ENCODE measurements around the gene MCRIP1. TPM values are rescaled to one million over a fixed set of nuclear protein-coding genes. Genes with fewer than 3 reads are reported as not detected.

Gene MCRIP1
- total and polyA plus RNA-seq, 2 of the 13 experiments (the other 11 are each of a cell fraction or from before 2014, with no cell fraction given) = 79.7 to 84.9 TPM

DNA sequence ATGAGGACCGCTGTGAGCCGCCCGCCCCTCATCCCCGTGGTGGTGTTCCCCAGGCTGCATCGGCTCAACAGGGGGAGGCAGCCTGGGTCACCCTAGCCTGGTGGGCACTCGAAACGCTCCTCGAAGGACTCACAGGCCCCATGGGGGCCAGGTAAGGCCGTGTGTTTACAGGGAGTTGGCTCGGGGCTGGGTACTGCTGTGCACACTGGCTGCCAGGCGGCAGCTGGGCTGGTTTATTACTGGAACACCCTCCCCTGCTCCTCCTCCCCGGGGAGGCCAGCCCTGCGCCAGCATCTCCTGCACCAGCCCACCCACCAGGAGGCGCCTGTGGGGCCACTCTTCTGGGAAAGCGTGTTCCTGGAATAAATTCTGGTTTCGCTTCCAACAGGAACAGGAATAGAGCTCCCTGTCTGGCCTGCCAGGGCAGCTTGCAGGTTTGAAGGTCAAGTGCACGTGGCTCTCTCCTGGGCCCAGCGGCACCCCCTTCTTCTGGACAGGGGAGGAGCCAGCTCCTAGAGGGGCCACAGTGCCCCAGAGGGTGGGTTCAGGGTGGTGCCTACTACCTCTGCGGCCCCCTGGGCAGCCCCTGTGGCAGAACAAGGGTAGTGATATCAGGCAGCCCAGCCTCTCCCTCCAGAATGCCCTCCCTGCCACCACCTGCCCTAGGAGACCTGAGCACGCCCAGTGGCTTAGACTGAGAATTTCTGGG lies 11.3 kb downstream of the MCRIP1 start (continued):
- peak; percentile 60 for TF ChIP-seq ARID5B (CRISPR knock-in tag; IDR thresholded peaks at IDR 0.05)
- TF ChIP-seq ZNF263 (CRISPR knock-in tag; IDR thresholded peaks at IDR 0.05) = peak; percentile 97
- TF ChIP-seq ZBTB3 (CRISPR knock-in tag; IDR thresholded peaks at IDR 0.05; ENCODE audit: borderline replicate concordance, low read depth) = no peak
- TF ChIP-seq MIER3 (CRISPR knock-in tag; IDR thresholded peaks at IDR 0.05; ENCODE audit: borderline replicate concordance) = peak; percentile 21; the same call in 1 of the 2 replicates
- no peak; the same call in 1 of the 2 replicates for TF ChIP-seq RELA (CRISPR knock-in tag; IDR thresholded peaks at IDR 0.05)
- no peak for TF ChIP-seq ZNF619 (CRISPR knock-in tag; IDR thresholded peaks at IDR 0.05)
- TF ChIP-seq ZFP37 (CRISPR knock-in tag; IDR thresholded peaks at IDR 0.05; ENCODE audit: borderline replicate concordance) = no peak
- peak; percentile 57 for TF ChIP-seq HMGXB3 (CRISPR knock-in tag; IDR thresholded peaks at IDR 0.05; ENCODE audit: borderline replicate concordance)
- no peak for TF ChIP-seq CBX1 (IDR thresholded peaks at IDR 0.05; ENCODE audit: low read depth)
- TF ChIP-seq BHLHE40 (IDR thresholded peaks at IDR 0.05; ENCODE audit: low read length) = peak; percentile 53; the same call in 1 of the 2 replicates
- no peak for TF ChIP-seq NFE2 (CRISPR knock-in tag; IDR thresholded peaks at IDR 0.05)
- TF ChIP-seq FOXA1 (IDR thresholded peaks at IDR 0.05) = no peak
- no peak for TF ChIP-seq FOXA1 (CRISPR knock-in tag; IDR thresholded peaks at IDR 0.05)
- TF ChIP-seq GZF1 (CRISPR knock-in tag; IDR thresholded peaks at IDR 0.05) = no peak
- TF ChIP-seq, protein P1, sequence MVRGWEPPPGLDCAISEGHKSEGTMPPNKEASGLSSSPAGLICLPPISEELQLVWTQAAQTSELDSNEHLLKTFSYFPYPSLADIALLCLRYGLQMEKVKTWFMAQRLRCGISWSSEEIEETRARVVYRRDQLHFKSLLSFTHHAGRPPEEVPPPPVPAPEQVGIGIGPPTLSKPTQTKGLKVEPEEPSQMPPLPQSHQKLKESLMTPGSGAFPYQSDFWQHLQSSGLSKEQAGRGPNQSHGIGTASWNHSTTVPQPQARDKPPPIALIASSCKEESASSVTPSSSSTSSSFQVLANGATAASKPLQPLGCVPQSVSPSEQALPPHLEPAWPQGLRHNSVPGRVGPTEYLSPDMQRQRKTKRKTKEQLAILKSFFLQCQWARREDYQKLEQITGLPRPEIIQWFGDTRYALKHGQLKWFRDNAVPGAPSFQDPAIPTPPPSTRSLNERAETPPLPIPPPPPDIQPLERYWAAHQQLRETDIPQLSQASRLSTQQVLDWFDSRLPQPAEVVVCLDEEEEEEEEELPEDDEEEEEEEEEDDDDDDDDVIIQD (CRISPR knock-in tag; IDR thresholded peaks at IDR 0.05; ENCODE audit: low read depth) = no peak
- no peak for TF ChIP-seq RBAK (CRISPR knock-in tag; IDR thresholded peaks at IDR 0.05)
- TF ChIP-seq ZNF274 (CRISPR knock-in tag; IDR thresholded peaks at IDR 0.05) = 0 out of 2 replicates have a peak, but pooled peaks have one; percentile 79
- TF ChIP-seq MAFF (IDR thresholded peaks at IDR 0.05; ENCODE audit: low read depth, low read length) = no peak
- TF ChIP-seq ZNF660 (CRISPR knock-in tag; IDR thresholded peaks at IDR 0.05; ENCODE audit: borderline replicate concordance, low read depth) = no peak
- no peak; the same call in none of the 2 replicates for TF ChIP-seq POLR2G (IDR thresholded peaks at IDR 0.05; ENCODE audit: low read depth, low read length)
- no peak for TF ChIP-seq ZNF30 (CRISPR knock-in tag; IDR thresholded peaks at IDR 0.05)
- TF ChIP-seq ZNF782 (CRISPR knock-in tag; IDR thresholded peaks at IDR 0.05; ENCODE audit: borderline replicate concordance) = no peak
